GM12878 (cell line): ENCODE data around the gene EIF2D. TPM values are rescaled to one million over a fixed set of nuclear protein-coding genes. Genes with fewer than 3 reads are reported as not detected.

Experiments
- CHD2 ChIP-seq: IDR thresholded peaks from 2 replicates; pipeline ENCODE4 v1.6.1; 2011; ENCODE audit warnings: low read depth, low read length, improper control_type of control experiment, borderline replicate concordance
- FOXK2 ChIP-seq: fragments of 450-650 bp; IDR thresholded peaks from 2 replicates; pipeline ENCODE4 v1.6.1; 2017; ENCODE audit warnings: mild to moderate bottlenecking, moderate library complexity
- MYC ChIP-seq: IDR thresholded peaks from 2 replicates; pipeline ENCODE4 v1.6.1; 2011; ENCODE audit warnings: mild to moderate bottlenecking, low read length, moderate library complexity, inconsistent platforms; ENCODE audit not compliant: insufficient read depth, insufficient replicate concordance, insufficient read length, severe bottlenecking
- NBN ChIP-seq: fragments of 450-650 bp; IDR thresholded peaks from 2 replicates; pipeline ENCODE4 v1.6.1; 2016
- NR2F1 ChIP-seq: fragments of 450-650 bp; conservative IDR thresholded peaks from 2 replicates; pipeline ENCODE4 v1.6.1; 2017; ENCODE audit warnings: mild to moderate bottlenecking
- RAD51 ChIP-seq: fragments of 450-650 bp; IDR thresholded peaks from 2 replicates; pipeline ENCODE4 v1.6.1; 2016; ENCODE audit warnings: moderate library complexity, mild to moderate bottlenecking, inconsistent platforms
- RCOR1 ChIP-seq: conservative IDR thresholded peaks from 2 replicates; pipeline ENCODE4 v1.6.1; 2012; ENCODE audit warnings: low read depth, low read length, improper control_type of control experiment
- SREBF2 ChIP-seq: IDR thresholded peaks from 2 replicates; pipeline ENCODE4 v1.6.1; 2012; ENCODE audit warnings: mild to moderate bottlenecking, low read length
- SUPT20H ChIP-seq: IDR thresholded peaks from 2 replicates; pipeline ENCODE4 v1.6.1; 2011; ENCODE audit warnings: low read depth, mild to moderate bottlenecking, low read length, moderate library complexity, borderline replicate concordance; ENCODE audit not compliant: control insufficient read depth
- polyA plus RNA-seq, 11 experiments: library from polyadenylated mRNA; depleted of rRNA in 4 of 11; unstranded in 6 of 11; stranded (reverse) in 5 of 11; fragments of >200 nt; fragmentation: Nextera tagmentation in 4 of 11; fragmentation: Illumina TruSeq in 1 of 11; extraction: Ambion mirVana in 4 of 11; extraction: Trizol in 1 of 11; gene quantifications; 1 replicate in 1 of 11; 2 replicates in 10 of 11; pipeline versions ENCODE4 v1.2.1 to v1.2.3, GENCODE V29; 2011 to 2016; ENCODE audit warnings: inconsistent platforms in 2 of 11, missing spikeins in 2 of 11, low read depth in 1 of 11
- total RNA-seq, 4 experiments: library from RNA; depleted of rRNA in 3 of 4; stranded (reverse); fragments of >200 nt in 3 of 4; fragmentation: Illumina TruSeq in 1 of 4; extraction: Trizol in 1 of 4; gene quantifications; 2 replicates each; pipeline versions ENCODE4 v1.2.1 to v1.2.3, GENCODE V29; 2013 to 2021
- TF ChIP-seq, protein P1 (sequence below): fragments of 450-650 bp; formaldehyde crosslinking; IDR thresholded peaks from 2 replicates; pipeline ENCODE4 v1.4.0; 2020; ENCODE audit warnings: mild to moderate bottlenecking, moderate library complexity
- TF ChIP-seq, protein P2 (sequence below): IDR thresholded peaks from 2 replicates; pipeline ENCODE4 v1.6.1; 2011; ENCODE audit warnings: mild to moderate bottlenecking, low read depth, low read length, moderate library complexity; ENCODE audit not compliant: insufficient replicate concordance
- TF ChIP-seq, protein P3 (sequence below): fragments of 450-650 bp; IDR thresholded peaks from 2 replicates; pipeline ENCODE4 v1.6.1; 2016; ENCODE audit warnings: mild to moderate bottlenecking, moderate library complexity, borderline replicate concordance
- TF ChIP-seq, protein P4 (sequence below): fragments of 450-650 bp; IDR thresholded peaks from 2 replicates; pipeline ENCODE4 v1.6.1; 2016; ENCODE audit warnings: mild to moderate bottlenecking
- TF ChIP-seq, protein P5 (sequence below): IDR thresholded peaks from 2 replicates; pipeline ENCODE4 v1.6.1; 2011; ENCODE audit warnings: borderline replicate concordance, low read depth, mild to moderate bottlenecking, moderate library complexity, low read length; ENCODE audit not compliant: insufficient read depth, poor library complexity, severe bottlenecking

EIF2D gene
- total and polyA plus RNA-seq, 10 of the 15 experiments (the other 5 are each of a cell fraction or from before 2014, with no cell fraction given): 65.2 to 133 (median 79.0) TPM

- TF ChIP-seq, protein P1, sequence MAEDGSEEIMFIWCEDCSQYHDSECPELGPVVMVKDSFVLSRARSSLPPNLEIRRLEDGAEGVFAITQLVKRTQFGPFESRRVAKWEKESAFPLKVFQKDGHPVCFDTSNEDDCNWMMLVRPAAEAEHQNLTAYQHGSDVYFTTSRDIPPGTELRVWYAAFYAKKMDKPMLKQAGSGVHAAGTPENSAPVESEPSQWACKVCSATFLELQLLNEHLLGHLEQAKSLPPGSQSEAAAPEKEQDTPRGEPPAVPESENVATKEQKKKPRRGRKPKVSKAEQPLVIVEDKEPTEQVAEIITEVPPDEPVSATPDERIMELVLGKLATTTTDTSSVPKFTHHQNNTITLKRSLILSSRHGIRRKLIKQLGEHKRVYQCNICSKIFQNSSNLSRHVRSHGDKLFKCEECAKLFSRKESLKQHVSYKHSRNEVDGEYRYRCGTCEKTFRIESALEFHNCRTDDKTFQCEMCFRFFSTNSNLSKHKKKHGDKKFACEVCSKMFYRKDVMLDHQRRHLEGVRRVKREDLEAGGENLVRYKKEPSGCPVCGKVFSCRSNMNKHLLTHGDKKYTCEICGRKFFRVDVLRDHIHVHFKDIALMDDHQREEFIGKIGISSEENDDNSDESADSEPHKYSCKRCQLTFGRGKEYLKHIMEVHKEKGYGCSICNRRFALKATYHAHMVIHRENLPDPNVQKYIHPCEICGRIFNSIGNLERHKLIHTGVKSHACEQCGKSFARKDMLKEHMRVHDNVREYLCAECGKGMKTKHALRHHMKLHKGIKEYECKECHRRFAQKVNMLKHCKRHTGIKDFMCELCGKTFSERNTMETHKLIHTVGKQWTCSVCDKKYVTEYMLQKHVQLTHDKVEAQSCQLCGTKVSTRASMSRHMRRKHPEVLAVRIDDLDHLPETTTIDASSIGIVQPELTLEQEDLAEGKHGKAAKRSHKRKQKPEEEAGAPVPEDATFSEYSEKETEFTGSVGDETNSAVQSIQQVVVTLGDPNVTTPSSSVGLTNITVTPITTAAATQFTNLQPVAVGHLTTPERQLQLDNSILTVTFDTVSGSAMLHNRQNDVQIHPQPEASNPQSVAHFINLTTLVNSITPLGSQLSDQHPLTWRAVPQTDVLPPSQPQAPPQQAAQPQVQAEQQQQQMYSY (CRISPR knock-in tag): no peak
- TF ChIP-seq CHD2 (no peak), NBN (no peak), SREBF2 (no peak), SUPT20H (no peak), RCOR1 (no peak), NR2F1 (no peak), FOXK2 (no peak), MYC (no peak), RAD51 (no peak)
- TF ChIP-seq, protein P2, sequence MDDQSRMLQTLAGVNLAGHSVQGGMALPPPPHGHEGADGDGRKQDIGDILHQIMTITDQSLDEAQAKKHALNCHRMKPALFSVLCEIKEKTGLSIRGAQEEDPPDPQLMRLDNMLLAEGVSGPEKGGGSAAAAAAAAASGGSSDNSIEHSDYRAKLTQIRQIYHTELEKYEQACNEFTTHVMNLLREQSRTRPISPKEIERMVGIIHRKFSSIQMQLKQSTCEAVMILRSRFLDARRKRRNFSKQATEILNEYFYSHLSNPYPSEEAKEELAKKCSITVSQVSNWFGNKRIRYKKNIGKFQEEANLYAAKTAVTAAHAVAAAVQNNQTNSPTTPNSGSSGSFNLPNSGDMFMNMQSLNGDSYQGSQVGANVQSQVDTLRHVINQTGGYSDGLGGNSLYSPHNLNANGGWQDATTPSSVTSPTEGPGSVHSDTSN: no peak
- TF ChIP-seq, protein P3, sequence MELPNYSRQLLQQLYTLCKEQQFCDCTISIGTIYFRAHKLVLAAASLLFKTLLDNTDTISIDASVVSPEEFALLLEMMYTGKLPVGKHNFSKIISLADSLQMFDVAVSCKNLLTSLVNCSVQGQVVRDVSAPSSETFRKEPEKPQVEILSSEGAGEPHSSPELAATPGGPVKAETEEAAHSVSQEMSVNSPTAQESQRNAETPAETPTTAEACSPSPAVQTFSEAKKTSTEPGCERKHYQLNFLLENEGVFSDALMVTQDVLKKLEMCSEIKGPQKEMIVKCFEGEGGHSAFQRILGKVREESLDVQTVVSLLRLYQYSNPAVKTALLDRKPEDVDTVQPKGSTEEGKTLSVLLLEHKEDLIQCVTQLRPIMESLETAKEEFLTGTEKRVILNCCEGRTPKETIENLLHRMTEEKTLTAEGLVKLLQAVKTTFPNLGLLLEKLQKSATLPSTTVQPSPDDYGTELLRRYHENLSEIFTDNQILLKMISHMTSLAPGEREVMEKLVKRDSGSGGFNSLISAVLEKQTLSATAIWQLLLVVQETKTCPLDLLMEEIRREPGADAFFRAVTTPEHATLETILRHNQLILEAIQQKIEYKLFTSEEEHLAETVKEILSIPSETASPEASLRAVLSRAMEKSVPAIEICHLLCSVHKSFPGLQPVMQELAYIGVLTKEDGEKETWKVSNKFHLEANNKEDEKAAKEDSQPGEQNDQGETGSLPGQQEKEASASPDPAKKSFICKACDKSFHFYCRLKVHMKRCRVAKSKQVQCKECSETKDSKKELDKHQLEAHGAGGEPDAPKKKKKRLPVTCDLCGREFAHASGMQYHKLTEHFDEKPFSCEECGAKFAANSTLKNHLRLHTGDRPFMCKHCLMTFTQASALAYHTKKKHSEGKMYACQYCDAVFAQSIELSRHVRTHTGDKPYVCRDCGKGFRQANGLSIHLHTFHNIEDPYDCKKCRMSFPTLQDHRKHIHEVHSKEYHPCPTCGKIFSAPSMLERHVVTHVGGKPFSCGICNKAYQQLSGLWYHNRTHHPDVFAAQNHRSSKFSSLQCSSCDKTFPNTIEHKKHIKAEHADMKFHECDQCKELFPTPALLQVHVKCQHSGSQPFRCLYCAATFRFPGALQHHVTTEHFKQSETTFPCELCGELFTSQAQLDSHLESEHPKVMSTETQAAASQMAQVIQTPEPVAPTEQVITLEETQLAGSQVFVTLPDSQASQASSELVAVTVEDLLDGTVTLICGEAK: no peak
- TF ChIP-seq, protein P4, sequence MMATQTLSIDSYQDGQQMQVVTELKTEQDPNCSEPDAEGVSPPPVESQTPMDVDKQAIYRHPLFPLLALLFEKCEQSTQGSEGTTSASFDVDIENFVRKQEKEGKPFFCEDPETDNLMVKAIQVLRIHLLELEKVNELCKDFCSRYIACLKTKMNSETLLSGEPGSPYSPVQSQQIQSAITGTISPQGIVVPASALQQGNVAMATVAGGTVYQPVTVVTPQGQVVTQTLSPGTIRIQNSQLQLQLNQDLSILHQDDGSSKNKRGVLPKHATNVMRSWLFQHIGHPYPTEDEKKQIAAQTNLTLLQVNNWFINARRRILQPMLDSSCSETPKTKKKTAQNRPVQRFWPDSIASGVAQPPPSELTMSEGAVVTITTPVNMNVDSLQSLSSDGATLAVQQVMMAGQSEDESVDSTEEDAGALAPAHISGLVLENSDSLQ: no peak
- TF ChIP-seq, protein P5, sequence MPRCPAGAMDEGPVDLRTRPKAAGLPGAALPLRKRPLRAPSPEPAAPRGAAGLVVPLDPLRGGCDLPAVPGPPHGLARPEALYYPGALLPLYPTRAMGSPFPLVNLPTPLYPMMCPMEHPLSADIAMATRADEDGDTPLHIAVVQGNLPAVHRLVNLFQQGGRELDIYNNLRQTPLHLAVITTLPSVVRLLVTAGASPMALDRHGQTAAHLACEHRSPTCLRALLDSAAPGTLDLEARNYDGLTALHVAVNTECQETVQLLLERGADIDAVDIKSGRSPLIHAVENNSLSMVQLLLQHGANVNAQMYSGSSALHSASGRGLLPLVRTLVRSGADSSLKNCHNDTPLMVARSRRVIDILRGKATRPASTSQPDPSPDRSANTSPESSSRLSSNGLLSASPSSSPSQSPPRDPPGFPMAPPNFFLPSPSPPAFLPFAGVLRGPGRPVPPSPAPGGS: no peak
Measured at GRCh38 chr1:206633708-206634121, 21.4 kb upstream of the EIF2D start (continued).
